ENCODE results near the gene RAPGEF1.

The RAPGEF1 gene

GRCh38 chr9:131605770-131606590 lies 133.9 kb downstream of the RAPGEF1 start:
- no peak for DNase-seq (ENCODE audit: low spot score)

GRCh38 chr9:131603711-131604439 lies 136.0 kb downstream of the RAPGEF1 start:
- DNase-seq (ENCODE audit: low spot score) = no peak

GRCh38 chr9:131603199-131603598 lies 136.7 kb downstream of the RAPGEF1 start:
- DNase-seq (ENCODE audit: low spot score) = no peak

- no peak for DNase-seq (ENCODE audit: low spot score)
Observed at GRCh38 chr9:131601683-131602181, 138.1 kb downstream of the RAPGEF1 start.

GRCh38 chr9:131598121-131598520 lies 141.8 kb downstream of the RAPGEF1 start:
- peak; percentile 82 for DNase-seq (ENCODE audit: low spot score)

- DNase-seq (ENCODE audit: low spot score) = no peak
Observed at GRCh38 chr9:131597246-131597645, 142.6 kb downstream of the RAPGEF1 start.

GRCh38 chr9:131596430-131596743 lies 143.5 kb downstream of the RAPGEF1 start:
- DNase-seq (ENCODE audit: low spot score) = no peak

GRCh38 chr9:131595696-131596429 lies 144.0 kb downstream of the RAPGEF1 start:
- no peak for DNase-seq (ENCODE audit: low spot score)

GRCh38 chr9:131594906-131595665 lies 144.8 kb downstream of the RAPGEF1 start:
- DNase-seq (ENCODE audit: low spot score) = no peak

GRCh38 chr9:131593936-131594665 lies 145.8 kb downstream of the RAPGEF1 start:
- no peak for DNase-seq (ENCODE audit: low spot score)

GRCh38 chr9:131593091-131593820 lies 146.6 kb downstream of the RAPGEF1 start:
- DNase-seq (ENCODE audit: low spot score) = no peak

- no peak for DNase-seq (ENCODE audit: low spot score)
Observed at GRCh38 chr9:131591845-131592208, 148.0 kb downstream of the RAPGEF1 start.

GRCh38 chr9:131590907-131591844 lies 148.7 kb downstream of the RAPGEF1 start:
- DNase-seq (ENCODE audit: low spot score) = peak; percentile 86

- no peak for DNase-seq (ENCODE audit: low spot score)
Observed at GRCh38 chr9:131590449-131590848, 149.4 kb downstream of the RAPGEF1 start.

GRCh38 chr9:131589993-131590392 lies 149.9 kb downstream of the RAPGEF1 start:
- DNase-seq (ENCODE audit: low spot score) = no peak

GRCh38 chr9:131589124-131589711 lies 150.7 kb downstream of the RAPGEF1 start:
- DNase-seq (ENCODE audit: low spot score) = no peak

GRCh38 chr9:131588396-131588795 lies 151.5 kb downstream of the RAPGEF1 start:
- DNase-seq (ENCODE audit: low spot score) = no peak

- DNase-seq (ENCODE audit: low spot score) = no peak
Observed at GRCh38 chr9:131587906-131588305, 152.0 kb downstream of the RAPGEF1 start.

GRCh38 chr9:131587331-131587730 lies 152.5 kb downstream of the RAPGEF1 start:
- no peak for DNase-seq (ENCODE audit: low spot score)
